CD14-positive monocyte (primary cell): Measurements from ENCODE around the gene LAMA1. TPM values are rescaled to one million over a fixed set of nuclear protein-coding genes. Genes with fewer than 3 reads are reported as not detected.

ENCODE experiments used
- DNase-seq, 3 donors: peaks; one replicate each; pipeline ENCODE4 v3.0.0-alpha.2; 2011 to 2022
- H2AFZ ChIP-seq: 2 replicates; pipeline ENCODE4 v1.6.0; 2012; ENCODE audit warnings: mild to moderate bottlenecking, low read depth, low read length, inconsistent platforms; ENCODE audit not compliant: insufficient read depth, poor library complexity, severe bottlenecking
- H3K27ac ChIP-seq, 2 donors: 1 replicate in 1 of 2; 2 replicates in 1 of 2; pipeline ENCODE4 v1.5.1; 2012 to 2013; ENCODE audit warnings: low read length in 2 of 2, control low read depth in 1 of 2, inconsistent platforms in 1 of 2, low read depth in 1 of 2, mild to moderate bottlenecking in 1 of 2
- H3K27me3 ChIP-seq, 2 donors: one replicate each; pipeline versions ENCODE4 v1.6.0 to v1.6.1; 2011 to 2013; ENCODE audit warnings: low read length in 2 of 2; ENCODE audit not compliant: control insufficient read depth in 2 of 2, insufficient read depth in 2 of 2
- H3K36me3 ChIP-seq, 2 donors: replicated peaks in 1 of 2; 1 replicate in 1 of 2; 2 replicates in 1 of 2; pipeline versions ENCODE4 v1.5.1 to v1.6.1; 2012 to 2013; ENCODE audit warnings: low read length in 2 of 2, control low read depth in 1 of 2, inconsistent platforms in 1 of 2, mild to moderate bottlenecking in 1 of 2; ENCODE audit not compliant: insufficient read depth in 2 of 2, control insufficient read depth in 1 of 2
- H3K4me1 ChIP-seq, 2 donors: 1 replicate in 1 of 2; 2 replicates in 1 of 2; pipeline versions ENCODE4 v1.5.1 to v1.6.1; 2012 to 2013; ENCODE audit warnings: low read length in 2 of 2, control low read depth in 1 of 2, inconsistent platforms in 1 of 2, mild to moderate bottlenecking in 1 of 2, moderate library complexity in 1 of 2; ENCODE audit not compliant: insufficient read depth in 2 of 2, control insufficient read depth in 1 of 2
- H3K4me2 ChIP-seq: replicated peaks from 2 replicates; pipeline ENCODE3; 2012; ENCODE audit warnings: low read length, moderate library complexity, mild to moderate bottlenecking; ENCODE audit not compliant: poor library complexity, severe bottlenecking; ENCODE audit errors: extremely low read depth
- H3K4me3 ChIP-seq, 3 experiments: fragments of 200-600 bp in 1 of 3; sonication (generic) in 1 of 3; replicated peaks in 1 of 3; 1 replicate in 2 of 3; 2 replicates in 1 of 3; pipeline ENCODE4 v1.5.1; 2011 to 2013; ENCODE audit warnings: low read length in 3 of 3, mild to moderate bottlenecking in 3 of 3, control low read depth in 2 of 3, low read depth in 2 of 3, inconsistent platforms in 1 of 3, moderate library complexity in 1 of 3
- H3K79me2 ChIP-seq: 2 replicates; pipeline ENCODE4 v1.6.0; 2012; ENCODE audit warnings: mild to moderate bottlenecking, control low read depth, inconsistent platforms, low read length, moderate library complexity; ENCODE audit not compliant: insufficient read depth
- H3K9ac ChIP-seq: 2 replicates; pipeline ENCODE4 v1.6.0; 2017; ENCODE audit warnings: low read length, mild to moderate bottlenecking; ENCODE audit not compliant: insufficient read depth, poor library complexity, severe bottlenecking
- H3K9me3 ChIP-seq, 2 donors: replicated peaks in 1 of 2; 1 replicate in 1 of 2; 2 replicates in 1 of 2; pipeline versions ENCODE4 v1.5.1 to v1.6.1; 2012 to 2013; ENCODE audit warnings: low read length in 2 of 2, control low read depth in 1 of 2; ENCODE audit not compliant: control insufficient read depth in 1 of 2, insufficient read depth in 1 of 2
- H4K20me1 ChIP-seq: 2 replicates; pipeline ENCODE4 v1.6.0; 2012; ENCODE audit warnings: mild to moderate bottlenecking, low read length, control low read depth, moderate library complexity; ENCODE audit not compliant: insufficient read depth
- H3K27ac Mint-ChIP-seq, 7 donors: one replicate each; pipeline ENCODE4 v1.8.0; 2020; ENCODE audit warnings: mild to moderate bottlenecking in 7 of 7, mixed read lengths in 7 of 7, moderate library complexity in 6 of 7, inconsistent platforms in 2 of 7
- H3K27me3 Mint-ChIP-seq, 3 donors: one replicate each; pipeline ENCODE4 v1.8.0; 2021 to 2022; ENCODE audit warnings: low read depth in 3 of 3, mild to moderate bottlenecking in 3 of 3, mixed read lengths in 3 of 3, moderate library complexity in 3 of 3, inconsistent platforms in 1 of 3
- H3K36me3 Mint-ChIP-seq, 2 donors: one replicate each; pipeline ENCODE4 v1.8.0; 2020; ENCODE audit warnings: mixed read lengths in 2 of 2, inconsistent platforms in 1 of 2, mild to moderate bottlenecking in 1 of 2
- H3K4me1 Mint-ChIP-seq: one replicate; pipeline ENCODE4 v1.8.0; 2020; ENCODE audit warnings: mild to moderate bottlenecking, mixed read lengths
- H3K4me3 Mint-ChIP-seq, 2 donors: one replicate each; pipeline ENCODE4 v1.8.0; 2020; ENCODE audit warnings: mild to moderate bottlenecking in 2 of 2, mixed read lengths in 2 of 2, moderate library complexity in 1 of 2
- H3K9me3 Mint-ChIP-seq, 7 donors: one replicate each; pipeline ENCODE4 v1.8.0; 2020 to 2022; ENCODE audit warnings: mixed read lengths in 7 of 7, mild to moderate bottlenecking in 6 of 7, moderate library complexity in 6 of 7, inconsistent platforms in 2 of 7
- CTCF ChIP-seq: fragments of 200-600 bp; IDR thresholded peaks from one replicate; pipeline ENCODE4 v1.8.0; 2022; ENCODE audit warnings: antibody characterized with exemption, mild to moderate bottlenecking
- WGBS: methylation state at CpG from one replicate; pipeline ENCODE4 v1.1.5; 2013; ENCODE audit warnings: missing lambda C conversion rate; ENCODE audit not compliant: insufficient coverage; 5-methylcytosine and 5-hydroxymethylcytosine counted together
- intact Hi-C, 2 donors: fragments of 100-400 bp; cut with micrococcal nuclease; formaldehyde crosslinking; loops; one replicate each; pipeline versions ENCODE4 v1.15.0 to v1.15.1; 2023
- polyA plus RNA-seq, 3 donors: library from polyadenylated mRNA; depleted of rRNA in 1 of 3; unstranded in 2 of 3; stranded (reverse) in 1 of 3; fragments of 300-500 nt in 2 of 3; fragments of >200 nt in 1 of 3; fragmentation: Illumina TruSeq in 2 of 3; gene quantifications; 1 replicate in 2 of 3; 2 replicates in 1 of 3; pipeline ENCODE4 v1.2.3, GENCODE V29; 2012 to 2021

LAMA1 gene
- polyA plus RNA-seq, 3 donors, result not detected

- Histone ChIP-seq H2AFZ (no peak overlapping the region), H3K4me2 (no peak overlapping the region), H3K9me3 (no peaks in the 10 kb centered on the region), H3K4me3 (no peak overlapping the region), H3K79me2 (no peaks in the 10 kb centered on the region), H4K20me1 (no peaks in the 10 kb centered on the region), H3K4me1 (no peaks in the 10 kb centered on the region), H3K9ac (no peak overlapping the region), H3K36me3 (no peaks in the 10 kb centered on the region), H3K27me3 (no peaks in the 10 kb centered on the region), H3K27ac (no peak overlapping the region)
- H3K4me3 Mint-ChIP-seq, result no peak overlapping the region
- no peaks in the 10 kb centered on the region for H3K4me1 Mint-ChIP-seq
- H3K36me3 Mint-ChIP-seq, result no peaks in the 10 kb centered on the region
- peaks cover 0 to 6% (median 4%) of the 10 kb centered on the region in 3 donors for H3K27me3 Mint-ChIP-seq
- no peaks in the 10 kb centered on the region for H3K9me3 Mint-ChIP-seq
- WGBS, result 90% methylated on average over 10 of the region's 14 CpGs
- no peak for DNase-seq
- intact Hi-C loops, result no loop called here
- no peak overlapping the region for H3K27ac Mint-ChIP-seq
- no peak for TF ChIP-seq CTCF
Observed at GRCh38 chr18:6950641-6951040, 167.0 kb downstream of the LAMA1 start.

- Histone ChIP-seq H4K20me1 (no peaks in the 10 kb centered on the region), H2AFZ (no peak overlapping the region), H3K4me2 (no peak overlapping the region), H3K27ac (no peak overlapping the region), H3K9ac (no peak overlapping the region), H3K4me1 (no peaks in the 10 kb centered on the region), H3K4me3 (no peak overlapping the region), H3K27me3 (no peaks in the 10 kb centered on the region), H3K79me2 (no peaks in the 10 kb centered on the region), H3K9me3 (no peaks in the 10 kb centered on the region), H3K36me3 (no peaks in the 10 kb centered on the region)
- no peak for TF ChIP-seq CTCF
- 92% methylated on average over 10 of the region's 11 CpGs for WGBS
- H3K4me3 Mint-ChIP-seq, result no peak overlapping the region
- no peak for DNase-seq
- intact Hi-C loops, result no loop called here
- no peaks in the 10 kb centered on the region for H3K4me1 Mint-ChIP-seq
- H3K27ac Mint-ChIP-seq, result no peak overlapping the region
- peaks cover 0 to 6% (median 4%) of the 10 kb centered on the region in 3 donors for H3K27me3 Mint-ChIP-seq
- no peaks in the 10 kb centered on the region for H3K36me3 Mint-ChIP-seq
- H3K9me3 Mint-ChIP-seq, result no peaks in the 10 kb centered on the region
Observed at GRCh38 chr18:6949800-6950586, 167.6 kb downstream of the LAMA1 start.
